ENCODE results near the gene TM4SF5.

The TM4SF5 gene

GRCh38 chr17:4748686-4749085 lies 23.0 kb upstream of the TM4SF5 start:
- DNase-seq: no peak

GRCh38 chr17:4750606-4751005 lies 21.1 kb upstream of the TM4SF5 start:
- DNase-seq: no peak

- DNase-seq: no peak
These were observed 19.8 kb upstream of the TM4SF5 start for GRCh38 chr17:4751932-4752331.

GRCh38 chr17:4753392-4753791 lies 18.3 kb upstream of the TM4SF5 start:
- DNase-seq: no peak

GRCh38 chr17:4759776-4760236 lies 11.9 kb upstream of the TM4SF5 start:
- DNase-seq: no peak

GRCh38 chr17:4764595-4764994 lies 7.1 kb upstream of the TM4SF5 start:
- no peak for DNase-seq

- DNase-seq: no peak
These were observed 5.5 kb upstream of the TM4SF5 start for GRCh38 chr17:4766201-4766600.

GRCh38 chr17:4766723-4767122 lies 5.0 kb upstream of the TM4SF5 start:
- DNase-seq: no peak

GRCh38 chr17:4768298-4768697 lies 3.4 kb upstream of the TM4SF5 start:
- no peak for DNase-seq

GRCh38 chr17:4769628-4770027 lies 2.1 kb upstream of the TM4SF5 start:
- no peak for DNase-seq

- no peak for DNase-seq
These were observed 538 bp downstream of the TM4SF5 start for GRCh38 chr17:4772235-4772613.

GRCh38 chr17:4777969-4778760 lies 6.5 kb downstream of the TM4SF5 start:
- DNase-seq: no peak

- no peak for DNase-seq
These were observed 8.8 kb downstream of the TM4SF5 start for GRCh38 chr17:4780325-4780955.

GRCh38 chr17:4782652-4783051 lies 11.0 kb downstream of the TM4SF5 start:
- no peak for DNase-seq

- no peak for DNase-seq
These were observed 13.8 kb downstream of the TM4SF5 start for GRCh38 chr17:4785311-4786105.

- DNase-seq: no peak
These were observed 14.4 kb downstream of the TM4SF5 start, which contains the start of gene VMO1 for GRCh38 chr17:4786106-4786511. TSS of gene VMO1 (minus strand) at chr17:4786364. CDS start at chr17:4786352, 12 bp downstream.

- DNase-seq: no peak
These were observed 14.8 kb downstream of the TM4SF5 start for GRCh38 chr17:4786516-4786915.

- no peak for DNase-seq
These were observed 16.6 kb downstream of the TM4SF5 start for GRCh38 chr17:4788159-4788806.

- no peak for DNase-seq
These were observed 17.4 kb downstream of the TM4SF5 start, which contains the start of gene GLTPD2 for GRCh38 chr17:4788807-4789700. TSS of gene GLTPD2 (plus strand) at chr17:4788964. CDS start at chr17:4789012, 48 bp downstream.

GRCh38 chr17:4789701-4789950 lies 17.9 kb downstream of the TM4SF5 start:
- no peak for DNase-seq

GRCh38 chr17:4789951-4790704 lies 18.4 kb downstream of the TM4SF5 start:
- DNase-seq: peak; percentile 92
